HG02759 (cell line): ENCODE results near the gene GSTM1.

Experiments used
- ATAC-seq: cut with Tn5 transposase; IDR thresholded peaks from one replicate; pipeline ENCODE4 v1.9.1; 2021; ENCODE audit warnings: mild to moderate bottlenecking, moderate library complexity; ENCODE audit not compliant: unreplicated experiment

The GSTM1 gene

DNA sequence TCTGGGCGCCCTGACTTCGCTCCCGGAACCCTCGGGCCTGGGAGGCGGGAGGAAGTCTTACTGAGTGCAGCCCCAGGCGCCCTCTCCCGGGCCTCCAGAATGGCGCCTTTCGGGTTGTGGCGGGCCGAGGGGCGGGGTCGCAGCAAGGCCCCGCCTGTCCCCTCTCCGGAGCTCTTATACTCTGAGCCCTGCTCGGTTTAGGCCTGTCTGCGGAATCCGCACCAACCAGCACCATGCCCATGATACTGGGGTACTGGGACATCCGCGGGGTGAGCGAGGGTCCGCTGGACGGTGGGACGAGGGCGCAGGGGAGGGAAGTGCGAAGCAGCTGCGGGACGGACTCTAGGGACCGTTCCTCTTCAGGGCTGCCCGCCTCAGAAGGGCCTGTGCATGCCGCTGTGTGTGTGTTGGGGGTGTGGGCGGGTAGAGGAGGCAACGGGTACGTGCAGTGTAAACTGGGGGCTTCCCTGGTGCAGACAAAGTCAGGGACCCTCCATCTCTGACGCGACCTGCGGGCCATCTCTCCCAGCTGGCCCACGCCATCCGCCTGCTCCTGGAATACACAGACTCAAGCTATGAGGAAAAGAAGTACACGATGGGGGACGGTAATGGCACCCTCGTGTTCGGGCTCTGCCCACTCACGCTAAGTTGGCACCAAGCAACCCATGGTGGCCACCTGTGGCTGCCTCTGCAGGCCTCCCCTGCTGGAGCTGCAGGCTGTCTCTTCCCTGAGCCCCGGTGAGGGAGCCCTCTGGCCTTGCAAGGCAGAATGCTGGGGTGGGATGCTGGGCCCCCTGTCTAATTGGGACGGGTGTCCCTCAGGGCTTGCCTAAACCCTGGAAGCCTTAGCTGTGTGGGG is at the start of gene GSTM1:
GSTM1 (plus strand) TSS at position 177 of the 859 bp plus-strand sequence; CDS start at position 234, 57 bp downstream.
- ATAC-seq: peak; percentile 99

DNA sequence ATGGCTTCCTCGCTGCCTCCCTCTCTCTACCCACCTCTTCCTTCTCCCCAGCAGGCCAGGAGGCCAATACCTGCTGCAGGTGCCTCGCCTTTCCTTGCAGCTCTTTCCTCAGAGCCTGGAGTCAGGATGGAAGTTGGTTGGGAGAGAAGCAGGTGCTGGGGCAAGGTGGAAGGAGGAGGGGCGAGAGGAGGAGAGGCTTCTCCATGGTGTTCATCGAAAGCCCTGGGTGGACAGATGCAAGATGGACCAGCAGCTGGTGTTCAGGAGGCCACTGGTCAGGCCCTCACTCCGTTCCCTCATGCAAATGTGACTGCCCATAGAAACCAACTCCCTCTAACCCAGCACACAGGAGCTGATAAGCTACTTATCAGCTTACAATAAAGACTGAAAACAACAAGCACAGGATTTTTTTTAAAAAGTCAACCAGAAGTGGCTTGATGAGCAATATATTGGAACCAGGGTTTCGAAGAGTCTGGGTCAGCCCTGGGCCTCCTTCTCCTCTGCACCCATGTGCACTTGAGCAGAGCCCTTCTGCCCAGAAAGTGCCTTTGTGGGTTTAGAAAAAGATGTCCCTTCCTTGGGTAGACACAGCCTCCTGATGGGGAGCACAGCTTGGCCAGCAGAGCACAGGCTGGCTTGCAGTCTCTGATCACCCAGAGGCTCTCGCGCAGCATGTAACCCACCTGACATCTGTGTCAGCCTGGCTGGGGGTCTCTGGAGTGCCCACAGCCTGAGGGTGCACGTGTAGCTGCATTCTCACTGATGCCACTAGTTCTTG is 48.4 kb upstream of the GSTM1 start:
- no peak for ATAC-seq

DNA sequence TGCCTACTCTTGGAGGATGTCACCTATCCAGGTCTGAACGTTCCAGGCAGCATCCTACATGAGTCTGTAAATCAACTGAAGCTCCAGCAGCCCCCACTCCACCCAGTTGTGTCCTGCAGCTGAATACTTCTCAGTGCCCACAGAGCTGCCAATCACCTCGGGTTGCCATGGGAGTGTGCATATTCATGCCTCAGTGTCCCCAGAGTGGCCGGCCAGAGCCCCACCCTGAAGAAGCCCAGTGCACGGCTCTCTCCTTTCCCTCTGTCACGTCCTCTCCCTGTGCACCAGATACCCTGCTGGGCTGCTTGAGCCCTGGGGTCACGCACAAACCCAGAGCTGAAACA is 47.8 kb upstream of the GSTM1 start:
- ATAC-seq: peak; percentile 6

DNA sequence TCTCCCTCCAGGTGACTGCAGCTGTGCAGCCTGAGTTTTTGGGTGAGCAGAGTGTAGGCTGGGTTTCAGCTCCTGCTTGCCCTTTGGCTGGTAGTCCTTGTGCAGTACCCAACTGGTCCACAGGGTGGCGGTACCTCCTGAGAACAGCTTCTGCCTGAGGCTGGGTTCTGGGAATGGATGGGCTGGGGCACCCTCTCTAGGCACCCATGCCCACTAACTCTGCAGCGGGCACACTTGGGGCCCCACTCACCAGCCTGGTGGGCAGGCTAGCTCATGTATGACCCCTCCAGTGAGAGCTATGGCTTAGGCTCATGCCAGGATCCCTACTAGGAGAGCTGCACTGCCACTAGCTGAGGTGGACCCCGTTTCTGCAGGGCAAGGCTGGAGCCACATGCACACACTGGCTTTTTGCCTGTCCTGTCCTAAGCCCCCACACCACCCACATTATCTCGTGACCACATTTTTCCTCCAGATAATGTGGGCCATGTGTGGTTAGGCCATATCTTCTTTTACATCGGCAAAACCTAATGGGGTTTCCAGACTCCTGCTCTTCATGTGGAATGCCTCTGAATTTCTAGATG is 47.2 kb upstream of the GSTM1 start:
- ATAC-seq: peak; percentile 62

DNA sequence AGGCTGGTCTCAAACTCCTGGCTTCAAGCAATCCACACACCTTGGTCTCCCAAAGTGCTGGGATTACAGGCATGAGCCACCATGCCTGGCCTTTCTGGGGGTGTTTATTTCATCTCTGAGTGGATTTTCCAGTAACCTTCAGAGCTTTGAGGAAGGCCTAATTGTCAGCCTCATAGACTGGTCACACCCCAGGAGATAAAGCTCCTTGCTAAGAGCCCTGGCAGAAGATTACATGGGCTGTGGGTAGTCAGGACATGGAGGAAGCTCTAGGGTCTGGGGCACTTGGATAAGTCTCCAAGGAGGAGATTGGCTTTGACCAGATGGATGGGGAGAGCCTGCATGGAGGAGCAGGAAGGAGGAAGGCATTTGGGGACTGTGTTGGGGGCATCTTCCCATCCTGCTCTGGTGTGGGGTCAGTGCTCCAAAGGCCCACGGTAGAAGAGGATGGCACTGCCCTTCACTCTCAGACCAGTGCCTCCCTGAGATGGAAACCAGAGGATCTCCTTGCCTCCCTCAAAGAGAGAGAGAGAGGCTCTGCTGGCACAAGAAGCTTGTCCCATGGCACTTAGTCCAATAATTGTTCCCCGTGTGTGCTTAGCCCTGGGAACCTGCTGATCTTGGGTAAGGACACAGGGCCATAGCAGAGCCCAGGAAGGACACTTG is 46.4 kb upstream of the GSTM1 start:
- ATAC-seq: no peak

DNA sequence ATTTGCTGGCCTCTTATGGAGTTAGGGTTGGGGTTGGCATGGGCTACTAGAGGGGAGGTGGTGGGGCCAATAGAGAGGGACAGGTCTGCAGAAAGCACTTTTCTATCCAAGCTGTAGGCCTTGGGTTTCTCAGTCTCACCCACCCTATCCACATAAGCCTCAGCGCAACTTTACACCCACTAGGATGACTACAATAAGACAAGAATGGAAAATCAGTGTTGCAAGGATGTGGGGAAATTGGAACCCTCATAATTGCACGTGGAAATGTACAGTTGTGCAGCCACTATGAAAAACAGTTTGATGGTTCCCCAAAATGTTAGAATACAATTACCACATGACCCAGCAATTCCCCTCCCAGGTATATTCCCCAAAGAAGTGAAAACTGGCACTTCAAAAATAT is 45.8 kb upstream of the GSTM1 start:
- ATAC-seq: no peak

DNA sequence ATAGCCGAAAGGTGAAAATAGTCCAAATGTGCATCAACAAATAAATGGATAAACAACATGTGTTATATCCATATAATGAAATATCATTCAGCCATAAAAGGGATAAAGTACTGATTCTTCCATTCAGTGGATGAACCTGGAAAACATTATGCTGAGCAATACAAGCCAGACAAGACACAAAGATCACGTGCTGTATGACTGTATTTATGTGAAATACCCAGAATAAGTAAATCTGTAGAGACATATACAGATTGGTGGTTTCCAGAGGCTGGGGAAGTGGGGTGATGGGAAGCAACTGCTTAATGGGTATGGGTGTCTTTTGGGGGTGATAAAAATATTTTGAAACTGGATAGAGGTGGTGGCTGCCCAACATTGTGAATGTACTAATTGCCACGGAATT is 45.0 kb upstream of the GSTM1 start:
- no peak for ATAC-seq

DNA sequence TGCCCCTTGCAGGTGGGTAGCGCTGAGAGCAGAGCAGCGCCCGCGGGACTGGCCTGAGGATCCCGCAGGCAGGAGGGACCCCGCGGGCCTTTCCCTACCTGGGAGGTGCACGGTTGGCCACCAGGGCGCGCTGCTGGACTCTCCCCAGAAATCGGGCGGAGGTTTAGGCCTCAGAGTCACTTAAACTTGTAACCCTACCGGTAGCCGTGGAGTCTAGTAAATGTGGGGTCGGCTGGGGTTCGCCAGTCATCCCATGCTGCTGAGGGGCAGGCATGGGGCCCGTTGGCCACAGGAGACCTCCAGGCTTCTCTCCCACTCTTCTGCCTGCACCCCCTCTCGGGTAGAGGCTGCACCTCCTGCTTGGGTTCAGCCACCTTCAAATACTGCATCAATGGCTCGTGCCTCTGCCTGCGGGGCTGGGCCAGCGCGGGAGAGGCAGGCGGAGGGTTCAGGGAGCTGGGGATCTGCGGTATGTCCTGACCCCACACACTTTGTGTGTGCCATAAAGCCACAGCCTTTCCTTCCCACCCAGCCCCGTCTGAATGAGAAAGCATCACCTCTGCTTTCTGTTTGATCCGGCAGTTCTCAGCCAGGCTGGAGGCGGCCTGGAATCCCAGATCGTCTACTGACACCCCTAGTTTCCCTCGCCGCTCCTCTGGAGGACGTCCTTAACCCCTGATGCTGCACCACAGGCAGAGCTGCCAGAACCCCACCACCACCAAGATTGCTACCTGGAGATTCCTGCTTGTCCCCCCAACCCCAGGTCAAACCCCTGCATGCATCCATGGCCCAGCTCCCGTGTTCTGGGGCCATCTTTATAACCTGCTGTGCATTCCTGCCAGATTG is 44.0 kb upstream of the GSTM1 start:
- peak; percentile 87 for ATAC-seq

DNA sequence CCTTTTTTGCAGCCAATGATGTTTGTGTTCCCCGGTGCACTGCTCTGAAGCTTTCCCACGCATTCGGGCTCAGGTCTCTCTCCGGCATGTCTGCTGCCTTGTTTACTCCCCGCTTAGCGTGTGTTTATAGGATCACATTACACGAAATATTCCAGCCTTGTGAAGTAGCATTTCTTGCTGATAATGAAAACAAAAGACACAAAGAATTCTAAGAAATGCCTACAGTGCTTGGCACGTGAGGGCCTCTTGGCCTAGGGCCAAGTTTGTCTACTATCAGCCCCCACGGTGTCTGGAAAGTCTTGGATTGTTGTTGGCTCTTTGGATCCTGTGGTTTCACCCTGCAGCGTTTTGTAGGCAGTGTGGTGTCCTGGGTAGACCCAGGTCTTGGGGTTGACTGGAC is 42.9 kb upstream of the GSTM1 start:
- no peak for ATAC-seq

DNA sequence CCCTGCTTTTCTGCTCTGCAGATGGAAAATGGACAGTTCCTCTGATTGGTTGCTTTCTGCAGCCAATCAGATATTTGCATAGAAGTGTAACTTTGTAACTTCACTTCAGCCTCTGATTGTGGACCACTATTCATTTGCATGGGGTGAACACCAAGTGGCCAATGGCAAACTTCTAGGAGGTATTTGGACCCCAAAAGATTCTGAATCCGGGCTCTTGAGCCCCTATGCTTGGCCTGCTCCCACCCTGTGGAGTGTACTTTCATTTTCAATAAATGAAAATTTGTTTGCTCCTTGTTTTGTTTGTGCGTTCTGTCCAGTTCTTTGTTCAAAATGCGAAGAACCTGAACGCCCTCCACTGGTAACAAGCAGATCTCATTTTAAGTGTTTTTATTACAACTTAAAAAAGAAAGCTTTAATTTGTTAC is 38.1 kb upstream of the GSTM1 start:
- ATAC-seq: no peak

DNA sequence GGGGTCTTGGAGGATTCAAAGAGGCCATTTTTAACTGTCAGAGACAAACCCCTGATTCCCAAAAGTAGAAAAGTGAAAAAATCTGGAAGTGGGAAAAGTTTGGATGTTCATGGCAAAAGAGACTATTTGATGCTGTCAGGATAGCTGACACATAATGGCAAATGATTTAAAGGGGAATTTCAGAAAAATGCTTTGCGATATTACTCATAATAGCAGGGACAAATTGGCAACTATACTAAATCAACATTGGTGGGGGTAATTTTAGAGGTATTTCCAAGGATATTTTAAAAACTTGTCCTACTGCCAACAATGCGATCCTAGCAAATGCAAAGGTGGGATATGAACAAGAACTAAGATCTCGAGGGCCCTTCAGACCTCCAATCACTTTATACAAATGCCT is 37.0 kb upstream of the GSTM1 start:
- no peak for ATAC-seq

DNA sequence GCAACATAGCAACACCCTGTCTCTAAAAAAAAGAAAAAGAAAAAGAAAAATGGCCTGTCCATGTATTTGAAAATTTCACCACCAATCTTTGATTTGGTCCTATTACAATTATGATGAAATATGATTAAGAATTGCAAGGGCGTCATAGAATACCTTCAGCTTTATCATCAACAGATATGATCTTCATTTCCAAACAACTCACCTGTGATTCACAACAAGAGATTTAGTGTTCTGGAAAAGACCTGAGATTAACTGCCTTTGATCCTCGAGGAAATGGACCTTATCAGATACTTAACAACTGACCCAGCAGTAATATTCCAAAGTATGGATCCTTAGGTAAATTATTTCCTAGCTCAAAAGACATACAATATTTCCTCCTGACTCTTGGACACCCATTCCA is 35.2 kb upstream of the GSTM1 start:
- ATAC-seq: no peak

DNA sequence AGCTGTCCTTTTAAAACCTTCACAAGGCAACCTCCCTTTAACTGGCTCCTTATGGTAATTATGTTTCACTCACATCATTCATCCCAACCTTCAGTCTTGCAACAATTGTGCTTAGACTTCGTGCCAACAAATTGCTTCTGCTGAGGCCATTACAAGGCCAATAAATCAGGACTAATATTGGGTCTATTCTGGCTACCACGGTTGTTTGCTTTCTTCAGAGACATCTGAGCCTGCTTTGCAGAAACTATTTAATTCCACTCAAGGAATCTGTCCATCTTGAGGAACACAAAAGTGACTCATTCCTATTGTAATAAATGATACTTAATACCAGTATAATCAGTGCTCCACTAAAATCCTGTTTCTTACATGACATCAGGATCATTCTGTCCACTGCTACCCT is 34.3 kb upstream of the GSTM1 start:
- no peak for ATAC-seq

DNA sequence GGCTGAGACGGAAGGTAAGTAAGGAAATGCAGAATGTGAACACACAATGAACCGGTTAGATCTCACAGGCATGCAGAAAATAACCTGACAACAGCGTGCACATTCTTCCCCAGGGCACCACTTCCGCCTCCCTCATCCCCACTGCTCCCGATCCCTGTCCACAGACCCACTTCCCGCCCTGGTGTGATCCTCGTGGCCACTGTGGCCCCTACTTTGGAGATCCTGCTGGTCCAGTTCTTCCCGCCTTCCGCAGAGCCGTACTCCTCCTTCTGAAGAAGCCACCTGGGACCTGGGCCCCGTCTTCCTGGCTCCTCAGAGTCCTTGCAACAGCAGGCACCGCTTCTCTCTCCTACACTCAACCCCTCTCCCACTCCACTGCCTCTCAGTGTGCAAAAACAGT is 33.1 kb upstream of the GSTM1 start:
- ATAC-seq: no peak

DNA sequence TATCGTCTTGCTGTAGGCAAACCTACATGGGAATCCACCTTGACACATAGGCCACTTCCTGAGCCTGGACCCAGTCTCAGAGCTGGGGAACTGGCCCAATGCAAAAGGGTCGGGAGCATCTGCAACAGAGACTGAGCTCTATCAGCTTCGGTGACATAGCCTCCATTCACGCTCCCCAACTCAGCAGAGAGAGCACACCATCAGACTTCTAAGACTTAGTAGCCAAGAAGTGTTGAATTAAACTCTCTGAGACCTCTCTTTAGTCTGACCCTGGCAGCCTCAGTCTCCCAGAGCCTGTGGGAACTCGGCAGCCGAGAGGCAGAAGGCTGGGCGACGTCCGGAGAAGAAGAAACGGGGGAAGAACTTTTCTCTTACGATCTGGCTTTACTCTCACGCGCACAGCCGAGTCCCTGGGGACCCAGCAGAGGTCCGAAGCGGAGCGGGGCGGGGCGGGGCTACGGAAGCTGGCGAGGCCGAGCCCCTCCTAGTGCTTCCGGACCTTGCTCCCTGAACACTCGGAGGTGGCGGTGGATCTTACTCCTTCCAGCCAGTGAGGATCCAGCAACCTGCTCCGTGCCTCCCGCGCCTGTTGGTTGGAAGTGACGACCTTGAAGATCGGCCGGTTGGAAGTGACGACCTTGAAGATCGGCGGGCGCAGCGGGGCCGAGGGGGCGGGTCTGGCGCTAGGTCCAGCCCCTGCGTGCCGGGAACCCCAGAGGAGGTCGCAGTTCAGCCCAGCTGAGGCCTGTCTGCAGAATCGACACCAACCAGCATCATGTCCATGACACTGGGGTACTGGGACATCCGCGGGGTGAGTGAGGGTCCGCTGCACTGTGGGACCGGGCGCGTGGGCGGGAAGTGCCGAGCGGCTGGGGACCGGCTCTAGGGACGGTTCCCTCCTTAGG is 31.8 kb upstream of the GSTM1 start, which contains the start of gene GSTM4:
GSTM4 (plus strand) TSS at position 485 of the 905 bp plus-strand sequence; CDS start at position 776, 291 bp downstream.
- peak; percentile 95 for ATAC-seq

DNA sequence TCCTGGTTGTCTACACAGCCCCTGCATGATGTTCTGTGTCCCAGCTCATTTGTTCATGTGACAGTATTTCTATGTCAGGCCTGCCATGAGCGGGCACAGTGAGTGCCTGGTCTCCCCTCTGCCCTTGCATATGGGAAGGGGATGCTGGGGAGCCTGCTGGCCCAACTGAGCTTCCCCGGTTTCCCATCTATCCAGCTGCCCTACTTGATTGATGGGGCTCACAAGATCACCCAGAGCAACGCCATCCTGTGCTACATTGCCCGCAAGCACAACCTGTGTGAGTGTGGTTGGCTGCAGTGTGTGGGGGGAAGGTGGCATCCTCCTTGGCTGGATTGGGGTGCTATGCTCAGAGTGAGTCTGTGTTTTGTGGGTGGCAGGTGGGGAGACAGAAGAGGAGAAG is 30.2 kb upstream of the GSTM1 start:
- no peak for ATAC-seq

DNA sequence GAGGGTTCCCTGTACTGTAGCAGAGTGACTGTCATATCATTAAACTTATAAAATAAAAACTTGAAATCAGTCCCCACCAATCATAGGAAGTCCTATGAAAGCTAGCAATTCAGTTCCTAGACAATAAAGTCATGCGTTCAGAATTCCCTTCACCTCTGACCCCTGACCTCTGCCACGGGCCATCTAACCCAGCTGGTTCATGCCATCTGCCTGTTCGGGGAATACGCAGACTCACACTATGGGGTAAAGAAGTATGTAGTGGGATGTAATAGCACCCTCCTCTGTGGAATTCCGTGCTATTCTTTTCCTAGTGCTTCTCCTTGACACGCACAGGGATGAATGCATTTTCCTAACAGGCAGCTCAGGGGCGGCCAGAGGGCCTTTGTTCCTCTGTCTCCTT is 29.6 kb upstream of the GSTM1 start:
- no peak for ATAC-seq

DNA sequence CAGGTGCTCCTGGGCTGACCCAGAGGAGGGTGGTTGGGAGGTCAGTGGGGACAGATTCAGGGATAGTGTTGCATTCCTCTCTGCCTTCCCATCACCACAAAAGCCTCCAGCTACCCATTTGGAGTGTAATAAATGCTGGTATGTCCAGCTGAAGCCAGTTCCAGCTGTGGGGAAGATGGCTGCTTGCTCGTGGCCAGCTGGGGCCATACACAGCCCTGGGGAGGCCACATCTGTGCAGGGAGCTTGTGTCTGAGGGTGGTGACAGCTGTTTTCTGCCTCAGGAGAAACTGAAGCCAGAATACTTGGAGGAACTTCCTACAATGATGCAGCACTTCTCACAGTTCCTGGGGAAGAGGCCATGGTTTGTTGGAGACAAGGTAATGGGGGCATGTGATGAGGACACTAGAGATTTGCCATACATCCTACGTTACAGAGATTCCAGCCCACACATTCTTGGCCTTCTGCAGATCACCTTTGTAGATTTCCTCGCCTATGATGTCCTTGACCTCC is 29.0 kb upstream of the GSTM1 start:
- ATAC-seq: no peak

DNA sequence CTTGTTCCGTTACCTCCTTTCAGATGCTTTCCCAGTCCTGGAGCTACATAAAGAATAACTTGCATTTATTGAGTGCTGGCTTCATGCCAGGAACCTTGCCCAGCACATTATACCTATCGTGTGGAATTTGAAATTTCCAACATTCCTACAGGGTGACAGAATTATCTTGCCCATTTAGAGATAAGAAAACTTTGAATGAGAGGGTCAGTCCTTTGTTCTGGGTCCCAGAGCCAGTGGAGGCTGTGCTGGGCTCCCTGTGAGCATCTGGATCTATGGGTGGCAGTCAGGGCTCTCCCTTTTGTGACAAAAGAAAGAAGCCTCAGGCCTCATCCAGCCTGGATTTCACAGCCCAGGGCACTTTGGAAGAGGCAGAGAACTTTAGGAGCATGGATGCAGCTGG is 28.5 kb upstream of the GSTM1 start:
- no peak for ATAC-seq
